HFFc6 (cell line): ENCODE data around the gene ACAT2. TPM values are rescaled to one million over a fixed set of nuclear protein-coding genes. Genes with fewer than 3 reads are reported as not detected.

Experiments used
- DNase-seq: peaks from one replicate; pipeline ENCODE4 v3.0.0-alpha.2; 2018
- H3K27ac Mint-ChIP-seq: 2 replicates; pipeline ENCODE4 v1.8.0; 2020; ENCODE audit warnings: mild to moderate bottlenecking, mixed read lengths
- H3K27me3 Mint-ChIP-seq: 2 replicates; pipeline ENCODE4 v1.8.0; 2021; ENCODE audit warnings: mild to moderate bottlenecking, moderate library complexity, mixed read lengths; ENCODE audit not compliant: insufficient read depth
- H3K36me3 Mint-ChIP-seq: 2 replicates; pipeline ENCODE4 v1.8.0; 2021; ENCODE audit warnings: low read depth, mixed read lengths
- H3K4me1 Mint-ChIP-seq: 2 replicates; pipeline ENCODE4 v1.8.0; 2020; ENCODE audit warnings: low read depth, mixed read lengths
- H3K4me3 Mint-ChIP-seq: 2 replicates; pipeline ENCODE4 v1.8.0; 2020; ENCODE audit warnings: mild to moderate bottlenecking, moderate library complexity, mixed read lengths
- H3K9me3 Mint-ChIP-seq: 2 replicates; pipeline ENCODE4 v1.8.0; 2020; ENCODE audit warnings: mild to moderate bottlenecking, mixed read lengths
- CTCF ChIP-seq: fragments of 200-600 bp; sonication (generic); IDR thresholded peaks from 2 replicates; pipeline ENCODE4 v1.5.0; 2021; ENCODE audit warnings: antibody characterized with exemption, mild to moderate bottlenecking
- total RNA-seq, 6 experiments: library from RNA; stranded (reverse); fragmentation: NEBNext Ultra II Directional; extraction: Animal tissue kit (Norgen Biotek cat#: 25700); gene quantifications; 2 replicates in 1 of 6; 3 replicates in 5 of 6; pipeline ENCODE4 v1.2.3, GENCODE V29; 2021

ACAT2 gene
- total RNA-seq, 6 experiments from 2014 or later = 25.6 to 39.9 (median 38.7) TPM

DNA sequence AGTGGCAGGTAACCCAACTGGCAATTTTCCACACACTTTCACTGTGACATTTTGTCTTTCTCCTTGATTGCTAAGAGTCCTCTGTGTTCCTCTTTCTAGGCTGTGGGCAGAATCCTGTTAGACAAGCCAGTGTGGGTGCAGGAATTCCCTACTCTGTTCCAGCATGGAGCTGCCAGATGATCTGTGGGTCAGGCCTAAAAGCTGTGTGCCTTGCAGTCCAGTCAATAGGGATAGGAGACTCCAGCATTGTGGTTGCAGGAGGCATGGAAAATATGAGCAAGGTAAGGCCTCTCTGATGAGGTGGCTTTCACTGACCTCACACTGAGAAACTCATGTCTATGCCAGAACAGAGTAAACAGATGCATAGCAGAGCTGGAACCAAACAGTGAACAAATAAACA is 5.1 kb downstream of the ACAT2 start:
- peaks cover 24% of the 10 kb centered on the region for H3K36me3 Mint-ChIP-seq
- peaks cover 8% of the 10 kb centered on the region for H3K4me1 Mint-ChIP-seq
- H3K4me3 Mint-ChIP-seq = no peak overlapping the region
- no peaks in the 10 kb centered on the region for H3K27me3 Mint-ChIP-seq
- DNase-seq = no peak
- no peaks in the 10 kb centered on the region for H3K9me3 Mint-ChIP-seq
- TF ChIP-seq CTCF = no peak
- H3K27ac Mint-ChIP-seq = no peak overlapping the region

GRCh38 chr6:159769470-159769869 is 7.6 kb downstream of the ACAT2 start:
- no peak for DNase-seq
- no peak overlapping the region for H3K27ac Mint-ChIP-seq
- H3K4me3 Mint-ChIP-seq = no peak overlapping the region
- H3K4me1 Mint-ChIP-seq = no peaks in the 10 kb centered on the region
- no peaks in the 10 kb centered on the region for H3K27me3 Mint-ChIP-seq
- no peaks in the 10 kb centered on the region for H3K9me3 Mint-ChIP-seq
- H3K36me3 Mint-ChIP-seq = peaks cover 17% of the 10 kb centered on the region; the same call in 1 of the 2 replicates
- no peak for TF ChIP-seq CTCF

DNA sequence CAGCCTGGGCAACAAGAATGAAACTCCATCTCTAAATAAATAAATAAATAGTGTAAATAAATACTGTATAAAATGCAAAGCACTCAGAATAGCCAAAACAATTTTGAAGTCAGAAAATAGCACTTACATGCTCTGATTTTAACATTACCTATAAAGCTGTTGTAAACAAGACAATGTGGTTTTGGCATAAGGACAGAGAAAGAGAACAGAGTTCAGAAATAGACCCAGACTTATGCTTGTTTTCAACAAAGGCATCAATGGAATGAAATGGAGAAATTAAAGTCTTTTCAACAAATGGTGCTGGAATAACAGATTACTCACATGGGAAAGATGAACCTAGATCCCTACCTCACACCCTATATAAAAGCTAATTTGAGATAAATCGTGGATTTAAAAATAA is 10.4 kb downstream of the ACAT2 start:
- no peak for TF ChIP-seq CTCF
- no peak overlapping the region for H3K4me3 Mint-ChIP-seq
- H3K9me3 Mint-ChIP-seq = no peaks in the 10 kb centered on the region
- DNase-seq = no peak
- no peaks in the 10 kb centered on the region for H3K27me3 Mint-ChIP-seq
- H3K4me1 Mint-ChIP-seq = no peaks in the 10 kb centered on the region
- no peak overlapping the region for H3K27ac Mint-ChIP-seq
- H3K36me3 Mint-ChIP-seq = peaks cover 13% of the 10 kb centered on the region; the same call in 1 of the 2 replicates

GRCh38 chr6:159777240-159777904 is 15.5 kb downstream of the ACAT2 start:
- H3K36me3 Mint-ChIP-seq = peaks cover 22% of the 10 kb centered on the region

GRCh38 chr6:159778131-159778530 is 16.3 kb downstream of the ACAT2 start:
- no peak overlapping the region for H3K4me3 Mint-ChIP-seq
- no peaks in the 10 kb centered on the region for H3K27me3 Mint-ChIP-seq
- peaks cover 26% of the 10 kb centered on the region for H3K4me1 Mint-ChIP-seq
- no peak for DNase-seq
- H3K9me3 Mint-ChIP-seq = no peaks in the 10 kb centered on the region
- TF ChIP-seq CTCF = no peak
- H3K36me3 Mint-ChIP-seq = peaks cover 30% of the 10 kb centered on the region
- H3K27ac Mint-ChIP-seq = peak overlapping the region; percentile 27; the same call in 1 of the 2 replicates

More at GRCh38 chr6:159777240-159777904, 15.5 kb downstream of the ACAT2 start:
- DNase-seq = no peak
- TF ChIP-seq CTCF = no peak
- Mint-ChIP-seq H3K27me3 (no peaks in the 10 kb centered on the region), H3K4me3 (no peak overlapping the region), H3K4me1 (peaks cover 19% of the 10 kb centered on the region), H3K9me3 (no peaks in the 10 kb centered on the region), H3K27ac (peak overlapping the region; percentile 36; the same call in 1 of the 2 replicates)
